ENCODE results near the gene CEP85L. TPM values are rescaled to one million over a fixed set of nuclear protein-coding genes. Genes with fewer than 3 reads are reported as not detected.

Gene CEP85L
- total RNA-seq, 1 experiment from 2014 or later, result 5.8 TPM

- H3K9me3 Mint-ChIP-seq (ENCODE audit: low read depth, unreplicated experiment), result no peaks in the 10 kb centered on the region
- intact Hi-C loops (cut with micrococcal nuclease; ENCODE audit: unreplicated experiment), result no loop called here
- CTCF ChIA-PET, result no interaction called here
- H3K27ac Mint-ChIP-seq (ENCODE audit: unreplicated experiment), result no peak overlapping the region
- no peaks in the 10 kb centered on the region for H3K27me3 Mint-ChIP-seq (ENCODE audit: unreplicated experiment)
- H3K36me3 Mint-ChIP-seq (ENCODE audit: insufficient read depth, unreplicated experiment), result peaks cover 4% of the 10 kb centered on the region
- no TSS peak for BruUV-seq (replicated peaks)
- DNase-seq, result no peak
- no peak overlapping the region for H3K4me3 Mint-ChIP-seq (ENCODE audit: low read depth, unreplicated experiment)
- TF ChIP-seq CTCF (IDR thresholded peaks at IDR 0.05; ENCODE audit: unreplicated experiment), result no peak
- no peaks in the 10 kb centered on the region for H3K4me1 Mint-ChIP-seq (ENCODE audit: low read depth, unreplicated experiment)
Observed at GRCh38 chr6:118645395-118645794, 6.0 kb downstream of the CEP85L start.

- intact Hi-C loops (cut with micrococcal nuclease; ENCODE audit: unreplicated experiment), result no loop called here
- no TSS peak for BruUV-seq (replicated peaks)
- H3K9me3 Mint-ChIP-seq (ENCODE audit: low read depth, unreplicated experiment), result no peaks in the 10 kb centered on the region
- no peak for TF ChIP-seq CTCF (IDR thresholded peaks at IDR 0.05; ENCODE audit: unreplicated experiment)
- H3K27ac Mint-ChIP-seq (ENCODE audit: unreplicated experiment), result no peak overlapping the region
- CTCF ChIA-PET, result no interaction called here
- no peaks in the 10 kb centered on the region for H3K27me3 Mint-ChIP-seq (ENCODE audit: unreplicated experiment)
- no peak overlapping the region for H3K4me3 Mint-ChIP-seq (ENCODE audit: low read depth, unreplicated experiment)
- no peaks in the 10 kb centered on the region for H3K36me3 Mint-ChIP-seq (ENCODE audit: insufficient read depth, unreplicated experiment)
- no peak for DNase-seq
- H3K4me1 Mint-ChIP-seq (ENCODE audit: low read depth, unreplicated experiment), result no peaks in the 10 kb centered on the region
Observed at GRCh38 chr6:118644007-118644406, 7.4 kb downstream of the CEP85L start.

GRCh38 chr6:118641042-118641441, 10.3 kb downstream of the CEP85L start:
- intact Hi-C loops (cut with micrococcal nuclease; ENCODE audit: unreplicated experiment), result no loop called here
- no peak for TF ChIP-seq CTCF (IDR thresholded peaks at IDR 0.05; ENCODE audit: unreplicated experiment)
- H3K36me3 Mint-ChIP-seq (ENCODE audit: insufficient read depth, unreplicated experiment), result no peaks in the 10 kb centered on the region
- no TSS peak for BruUV-seq (replicated peaks)
- H3K4me1 Mint-ChIP-seq (ENCODE audit: low read depth, unreplicated experiment), result no peaks in the 10 kb centered on the region
- no peaks in the 10 kb centered on the region for H3K9me3 Mint-ChIP-seq (ENCODE audit: low read depth, unreplicated experiment)
- no peak overlapping the region for H3K27ac Mint-ChIP-seq (ENCODE audit: unreplicated experiment)
- CTCF ChIA-PET, result no interaction called here
- DNase-seq, result no peak
- H3K4me3 Mint-ChIP-seq (ENCODE audit: low read depth, unreplicated experiment), result no peak overlapping the region
- H3K27me3 Mint-ChIP-seq (ENCODE audit: unreplicated experiment), result no peaks in the 10 kb centered on the region

- no peak overlapping the region for H3K4me3 Mint-ChIP-seq (ENCODE audit: low read depth, unreplicated experiment)
- H3K36me3 Mint-ChIP-seq (ENCODE audit: insufficient read depth, unreplicated experiment), result no peaks in the 10 kb centered on the region
- intact Hi-C loops (cut with micrococcal nuclease; ENCODE audit: unreplicated experiment), result no loop called here
- no peaks in the 10 kb centered on the region for H3K27me3 Mint-ChIP-seq (ENCODE audit: unreplicated experiment)
- no peaks in the 10 kb centered on the region for H3K9me3 Mint-ChIP-seq (ENCODE audit: low read depth, unreplicated experiment)
- no TSS peak for BruUV-seq (replicated peaks)
- no peaks in the 10 kb centered on the region for H3K4me1 Mint-ChIP-seq (ENCODE audit: low read depth, unreplicated experiment)
- no peak for TF ChIP-seq CTCF (IDR thresholded peaks at IDR 0.05; ENCODE audit: unreplicated experiment)
- no peak for DNase-seq
- H3K27ac Mint-ChIP-seq (ENCODE audit: unreplicated experiment), result no peak overlapping the region
- CTCF ChIA-PET, result no interaction called here
Observed at GRCh38 chr6:118639054-118639964, 12.1 kb downstream of the CEP85L start.

Data from Calu3 (cell line).